Pons (tissue), 1 donor: Measurements from ENCODE around the gene TRIO.
A peak's percentile ranks its signal among the peaks of the same experiment; 100 is the strongest.

Source experiments
- DNase-seq: peaks from one replicate; pipeline ENCODE4 v3.0.0-alpha.2; 2016; ENCODE audit warnings: low spot score

The TRIO gene

DNA sequence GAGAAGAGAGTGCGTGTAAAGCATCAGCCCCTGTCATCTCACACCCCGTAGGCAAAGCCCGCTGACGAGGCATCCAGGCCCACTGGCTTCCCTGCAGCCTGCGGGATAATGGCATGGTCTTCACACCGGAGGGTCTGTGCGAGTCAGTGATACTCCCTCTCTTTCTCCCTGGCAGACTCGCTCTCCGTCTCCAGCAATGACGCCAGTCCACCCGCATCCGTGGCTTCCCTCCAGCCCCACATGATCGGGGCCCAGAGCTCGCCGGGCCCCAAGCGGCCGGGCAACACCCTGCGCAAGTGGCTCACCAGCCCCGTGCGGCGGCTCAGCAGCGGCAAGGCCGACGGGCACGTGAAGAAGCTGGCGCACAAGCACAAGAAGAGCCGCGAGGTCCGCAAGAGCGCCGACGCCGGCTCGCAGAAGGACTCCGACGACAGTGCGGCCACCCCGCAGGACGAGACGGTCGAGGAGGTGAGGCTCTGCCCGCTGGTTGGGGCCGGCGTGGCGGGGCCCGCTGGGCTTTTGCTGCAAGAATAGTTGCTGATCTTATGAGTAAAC is 317.8 kb downstream of the TRIO start:
- DNase-seq: no peak

DNA sequence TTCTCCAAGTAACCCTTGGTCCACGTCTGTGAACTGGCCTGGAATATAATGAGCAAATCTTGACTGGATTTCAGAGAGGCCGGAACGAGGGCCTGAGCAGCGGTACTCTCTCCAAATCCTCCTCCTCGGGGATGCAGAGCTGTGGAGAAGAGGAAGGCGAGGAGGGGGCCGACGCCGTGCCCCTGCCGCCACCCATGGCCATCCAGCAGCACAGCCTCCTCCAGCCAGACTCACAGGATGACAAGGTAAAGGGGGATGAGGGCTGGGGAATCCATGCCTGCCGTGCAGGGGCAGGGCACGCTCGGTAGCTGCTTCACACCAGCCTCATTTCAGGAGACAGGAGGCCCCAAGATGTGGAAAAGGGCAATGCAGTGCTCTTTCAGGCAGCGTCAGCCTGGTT is 319.5 kb downstream of the TRIO start:
- no peak for DNase-seq

DNA sequence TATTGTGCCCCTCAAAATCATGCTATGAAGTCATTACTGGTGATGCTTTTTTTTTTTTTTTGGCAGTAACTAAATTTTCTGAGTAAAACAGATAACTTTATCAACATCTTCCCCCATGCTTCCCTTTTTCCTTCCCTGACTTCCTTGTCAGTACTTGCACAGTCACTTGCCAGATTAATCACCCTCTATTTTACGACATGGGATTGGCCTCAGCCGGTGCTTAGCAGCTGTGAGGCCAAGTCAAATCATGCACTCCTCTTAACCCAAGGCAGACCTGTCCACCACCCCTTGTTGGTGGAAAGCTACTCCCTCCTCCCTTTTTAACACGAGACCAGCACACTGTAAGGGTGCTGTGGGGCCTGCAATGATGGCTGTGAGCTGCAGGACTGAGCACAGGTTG is 320.5 kb downstream of the TRIO start:
- no peak for DNase-seq

DNA sequence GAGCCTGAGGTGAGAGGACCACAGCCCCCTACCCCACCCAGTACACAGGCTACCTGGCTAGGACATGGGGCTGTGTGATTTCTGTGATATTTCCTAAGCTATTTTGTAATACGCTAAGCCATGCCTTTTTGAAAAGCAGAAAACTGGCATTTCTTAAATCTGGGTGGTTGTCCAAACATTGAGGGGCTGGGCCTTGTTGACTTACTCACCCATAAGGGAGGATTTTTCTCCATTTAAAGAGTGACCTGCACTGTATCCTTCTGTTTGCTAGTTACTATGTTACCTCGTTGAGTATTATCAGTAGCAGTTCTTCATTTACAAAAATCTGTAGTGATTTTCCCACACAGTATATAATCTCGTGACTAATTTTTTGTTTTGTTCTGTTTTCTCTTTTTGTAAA is 321.0 kb downstream of the TRIO start:
- DNase-seq: no peak

DNA sequence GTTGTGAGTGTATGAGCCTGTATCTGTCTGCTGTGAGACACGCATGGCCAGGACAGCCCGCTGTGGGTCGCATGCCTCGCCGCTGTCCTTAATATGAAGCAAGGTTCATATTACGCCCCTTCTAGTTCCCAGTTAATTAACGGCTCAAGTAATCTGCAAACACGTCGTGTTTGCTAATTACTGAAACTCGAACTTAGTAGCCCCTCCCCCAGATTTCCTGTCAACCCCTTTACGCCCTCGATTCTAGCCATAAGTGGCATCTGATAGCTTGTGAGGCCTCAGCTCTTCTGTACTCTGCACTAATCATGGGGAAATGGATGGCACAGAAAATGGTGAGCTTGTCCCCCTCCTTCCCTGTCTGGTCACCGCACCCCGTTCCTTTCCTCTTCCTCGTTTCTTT is 321.5 kb downstream of the TRIO start:
- DNase-seq: no peak

DNA sequence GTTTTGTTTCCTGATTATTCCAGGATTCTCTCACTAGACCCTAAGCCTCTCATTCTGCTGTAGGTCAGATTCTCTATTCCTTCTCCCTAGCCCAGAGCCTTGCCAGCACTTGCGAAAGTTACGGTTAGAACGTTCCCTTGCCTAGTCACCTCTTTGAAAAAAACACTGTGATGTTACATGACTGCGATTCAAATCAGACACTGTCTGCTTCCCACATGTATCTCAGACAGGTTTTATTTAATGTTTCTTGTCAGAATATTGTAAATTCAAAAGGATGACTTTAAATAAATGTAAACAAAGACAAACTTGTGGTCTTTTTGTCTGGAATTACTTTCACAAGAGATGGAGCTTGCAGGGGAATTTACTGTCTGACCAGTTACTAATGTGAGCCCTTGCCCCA is 322.0 kb downstream of the TRIO start:
- DNase-seq: no peak

DNA sequence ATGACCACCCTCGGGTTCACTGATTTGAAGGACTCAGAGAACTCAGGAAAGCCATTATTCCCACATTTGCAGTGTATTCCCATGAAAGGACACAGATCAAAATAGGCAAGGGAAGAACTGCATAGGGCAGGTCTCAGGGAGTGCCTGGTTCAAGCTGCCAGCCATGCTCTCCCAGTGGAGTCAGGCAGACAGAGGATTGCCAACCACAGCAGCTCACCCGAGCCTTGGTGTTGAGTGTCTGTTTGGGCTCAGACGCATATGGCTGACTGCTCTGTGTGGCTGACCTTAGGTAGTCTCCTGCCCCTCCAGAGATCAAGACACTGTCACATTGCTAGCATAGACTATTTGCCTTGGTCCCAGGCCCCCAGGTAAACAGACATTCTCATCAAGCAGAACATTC is 322.6 kb downstream of the TRIO start:
- DNase-seq: no peak

DNA sequence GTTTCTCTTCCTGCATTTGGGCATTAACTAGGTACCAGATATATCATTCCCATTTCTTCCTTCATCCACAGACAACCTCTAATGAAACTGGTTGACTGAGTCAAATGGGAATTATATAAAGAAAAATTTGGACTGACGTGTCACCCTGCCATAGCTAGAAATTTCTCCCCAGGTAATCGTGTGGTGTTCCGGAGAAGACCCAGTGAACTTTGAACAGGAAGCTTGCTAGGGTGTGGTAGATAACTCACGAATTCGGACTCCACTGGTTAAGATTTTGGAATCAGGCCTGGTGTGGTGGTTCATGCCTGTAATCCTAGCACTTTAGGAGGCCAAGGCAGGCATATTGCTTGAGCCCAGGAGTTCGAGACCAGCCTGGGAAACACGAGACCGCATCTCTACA is 324.1 kb downstream of the TRIO start:
- no peak for DNase-seq

DNA sequence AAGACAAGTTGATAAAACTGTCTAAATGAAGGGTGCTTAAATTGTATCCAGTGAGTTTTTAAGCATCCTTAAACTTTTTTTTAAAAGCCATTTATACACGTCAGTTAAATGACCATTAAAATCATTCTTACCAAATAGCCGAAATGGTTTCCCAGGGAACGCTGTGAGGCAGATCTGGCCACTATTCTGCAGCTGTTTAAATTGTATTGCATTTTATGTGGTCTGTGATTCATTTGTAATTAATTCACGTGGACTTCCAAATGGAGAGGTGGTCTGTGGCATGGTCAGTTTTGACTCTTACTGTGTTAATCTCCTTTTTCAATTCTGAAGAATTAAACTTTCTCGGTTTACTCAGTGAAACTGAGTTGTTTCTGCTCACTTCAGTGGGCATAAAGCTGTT is 324.7 kb downstream of the TRIO start:
- no peak for DNase-seq

DNA sequence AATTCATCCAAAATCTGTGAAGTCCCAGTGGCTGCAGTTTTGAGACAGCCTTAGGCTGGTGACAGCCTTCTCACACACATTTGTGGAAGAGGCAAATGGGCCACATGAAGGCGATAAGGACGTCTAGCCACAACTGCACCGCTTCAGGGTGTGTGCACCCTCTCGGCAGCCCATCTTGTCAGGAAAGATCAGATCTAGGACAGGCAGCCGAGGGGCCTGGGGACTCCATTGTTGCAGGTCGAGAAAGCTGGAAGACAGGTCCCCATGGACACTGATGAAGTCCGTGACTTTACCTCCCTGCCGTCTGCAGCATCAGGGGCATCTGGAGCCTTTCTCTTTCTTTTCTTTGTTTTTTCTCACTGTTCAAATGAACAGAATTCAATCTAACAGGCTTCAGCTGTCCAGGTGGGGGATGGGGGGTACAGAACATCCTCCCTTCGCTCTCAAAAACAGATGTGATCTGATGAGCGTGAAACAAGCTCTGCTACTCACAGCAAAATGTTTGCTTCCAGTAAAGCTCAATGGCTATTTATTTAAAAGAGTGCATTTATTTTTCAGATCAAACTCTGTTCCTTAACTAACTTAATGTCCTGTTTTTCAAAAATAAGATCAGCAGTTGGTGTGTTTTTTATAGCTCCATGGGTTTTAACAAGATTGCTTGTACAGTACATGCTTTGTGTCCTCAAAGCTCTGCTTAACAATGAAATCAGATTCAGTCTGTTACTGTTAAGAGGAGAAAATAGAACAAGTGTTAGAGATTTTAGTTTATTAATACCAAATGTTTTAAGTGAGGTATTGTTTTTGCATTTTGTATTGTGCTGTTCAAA is 326.6 kb downstream of the TRIO start:
- DNase-seq: peak; percentile 21

DNA sequence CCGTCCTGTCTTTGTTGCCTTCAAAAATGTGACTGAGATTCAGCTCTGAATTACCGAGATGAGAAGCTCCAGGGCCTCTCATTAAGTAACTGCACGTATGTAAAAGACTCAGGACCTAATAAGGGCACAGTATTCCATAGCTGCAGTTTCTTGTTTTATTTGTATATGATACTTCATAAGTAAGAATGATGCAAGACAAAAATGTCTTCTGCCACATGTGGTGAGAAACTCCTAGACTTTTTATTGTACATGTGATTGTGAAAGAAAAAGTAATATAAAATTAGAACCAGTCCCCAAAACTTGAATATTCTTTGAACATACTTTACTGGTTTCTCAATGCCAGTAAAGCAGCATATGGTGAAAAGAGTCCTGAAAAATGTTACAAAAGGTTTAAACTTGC is 328.4 kb downstream of the TRIO start:
- DNase-seq: no peak

DNA sequence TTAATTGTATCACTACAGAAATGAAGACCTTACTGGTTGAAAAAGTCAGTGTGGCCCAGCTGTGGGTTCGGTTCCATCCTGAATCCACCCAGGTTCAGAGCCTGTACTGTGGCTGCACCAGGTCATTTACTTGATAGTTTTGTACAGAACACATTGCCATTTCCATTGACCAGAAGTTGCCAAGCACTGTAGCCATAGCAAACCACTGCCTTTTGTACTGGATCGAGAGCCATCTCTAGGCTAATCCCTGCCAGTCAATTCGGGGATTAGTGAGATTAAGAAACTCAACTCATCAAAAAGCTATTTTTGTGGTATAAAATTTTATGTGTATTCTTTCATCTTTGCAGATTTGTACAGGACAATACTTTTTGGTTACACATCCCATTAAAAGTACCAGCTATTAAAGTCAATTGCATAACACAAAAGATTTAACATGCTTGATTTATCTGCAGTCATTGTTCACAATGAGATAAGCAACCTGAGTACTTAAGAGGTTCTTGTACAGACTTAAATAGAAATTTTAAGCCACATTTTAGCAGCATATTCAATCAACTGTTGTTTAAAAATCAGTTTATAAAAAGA is 329.9 kb downstream of the TRIO start:
- DNase-seq: no peak

DNA sequence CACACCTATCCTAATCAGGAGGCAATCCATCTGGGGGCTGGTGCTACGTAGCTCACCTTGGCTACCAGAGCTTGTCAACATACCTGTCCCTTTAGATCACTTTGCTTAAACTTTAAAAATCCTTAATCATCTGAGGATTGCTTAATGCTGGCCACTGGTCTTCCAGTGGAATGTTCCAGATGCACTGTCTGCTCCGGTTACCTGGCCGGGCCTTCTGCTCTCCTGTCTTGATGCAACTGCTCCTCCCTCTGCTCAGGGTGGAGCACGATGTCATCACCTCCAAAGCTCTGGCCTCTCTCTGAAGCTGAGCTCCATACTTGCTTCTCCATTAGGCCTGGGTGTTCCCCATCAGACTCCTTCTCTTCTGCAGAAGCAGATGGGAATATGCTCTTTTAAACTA is 331.9 kb downstream of the TRIO start:
- no peak for DNase-seq

DNA sequence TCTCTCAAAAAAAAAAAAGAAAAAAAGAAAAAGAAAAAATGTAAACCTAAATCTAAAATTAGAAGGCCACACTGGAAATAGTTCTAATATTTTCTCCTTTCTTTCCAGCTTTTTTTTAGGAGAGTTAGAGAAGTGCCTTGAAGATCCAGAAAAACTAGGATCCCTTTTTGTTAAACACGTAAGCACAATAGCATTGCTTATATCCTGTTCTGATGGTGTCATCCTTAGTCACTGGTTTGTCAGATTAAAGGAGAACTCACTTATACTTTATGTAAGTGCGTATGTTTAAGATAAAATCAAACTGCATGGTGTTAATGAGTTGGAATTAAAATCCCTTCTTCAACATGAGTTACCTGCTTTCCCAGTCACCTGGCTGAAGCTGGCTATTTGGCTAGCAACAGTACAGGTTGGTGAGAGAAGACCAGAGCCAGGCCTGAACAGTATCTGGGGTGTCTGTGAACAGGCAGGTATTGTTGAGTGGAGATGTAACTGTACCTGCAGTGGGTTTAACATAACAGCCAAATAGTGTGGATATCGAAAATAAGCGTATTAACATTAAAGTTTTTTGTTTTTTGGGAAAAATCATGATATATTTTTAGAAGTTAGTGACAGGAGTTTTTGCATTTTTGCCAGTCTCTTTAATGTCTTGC is 333.8 kb downstream of the TRIO start:
- no peak for DNase-seq

DNA sequence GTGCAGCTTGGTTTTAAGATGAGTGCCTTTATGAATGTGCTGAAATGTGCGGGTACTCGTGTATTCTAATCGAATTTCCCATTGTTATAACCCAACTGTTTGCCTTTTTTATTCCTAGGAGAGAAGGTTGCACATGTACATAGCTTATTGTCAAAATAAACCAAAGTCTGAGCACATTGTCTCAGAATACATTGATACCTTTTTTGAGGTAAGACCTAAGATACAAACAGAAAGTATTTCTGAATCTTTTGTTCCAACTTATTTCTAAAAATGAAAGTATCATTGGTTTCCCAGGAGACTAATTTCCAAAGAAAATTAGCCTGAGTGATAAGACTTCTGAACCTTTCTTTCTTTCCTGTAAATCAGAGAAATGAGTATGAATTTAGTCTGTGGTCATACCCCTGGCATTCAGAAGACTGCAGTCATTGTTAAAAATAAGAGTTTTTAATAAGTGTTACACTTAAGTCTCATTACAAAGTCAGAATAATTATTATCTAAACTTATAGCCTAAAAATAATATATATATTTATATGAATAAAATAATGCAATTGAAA is 336.1 kb downstream of the TRIO start:
- no peak for DNase-seq

DNA sequence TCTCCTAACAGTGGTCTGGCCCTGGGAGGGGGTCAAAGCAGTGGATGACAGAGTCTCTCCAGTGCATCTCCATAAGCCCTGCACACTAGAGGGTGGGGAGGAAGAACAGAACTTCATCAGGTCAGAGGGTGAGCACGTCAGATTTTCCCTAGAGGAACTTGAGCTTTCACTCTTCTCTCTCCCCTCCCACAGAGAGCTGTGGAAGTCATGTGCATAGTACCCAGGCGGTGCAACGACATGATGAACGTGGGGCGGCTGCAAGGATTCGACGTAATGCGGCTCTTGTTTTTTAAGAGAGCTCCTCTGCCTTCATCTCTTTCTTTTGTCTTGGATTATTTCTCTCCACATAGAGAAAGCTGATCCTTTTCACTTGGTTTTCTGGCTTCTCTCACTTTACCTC is 338.2 kb downstream of the TRIO start:
- no peak for DNase-seq

DNA sequence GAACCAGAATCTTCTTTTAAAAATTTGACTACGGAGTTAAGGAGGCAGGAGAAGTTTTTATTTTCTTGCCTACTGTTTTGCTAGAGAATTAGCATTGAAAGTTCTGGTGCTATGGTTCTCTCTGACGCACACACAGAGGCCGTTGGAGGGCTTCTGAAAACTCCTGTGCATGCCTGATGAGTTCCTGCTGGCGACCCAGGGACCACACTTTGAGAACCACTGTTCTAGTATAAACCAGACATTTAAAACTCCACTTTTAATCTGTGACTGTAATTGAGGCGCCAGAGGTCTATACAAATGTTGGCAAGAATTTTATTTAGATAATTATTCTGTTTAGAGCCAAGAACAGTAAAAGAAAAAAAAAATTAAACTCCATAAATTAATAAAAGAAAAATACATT is 338.9 kb downstream of the TRIO start:
- no peak for DNase-seq

DNA sequence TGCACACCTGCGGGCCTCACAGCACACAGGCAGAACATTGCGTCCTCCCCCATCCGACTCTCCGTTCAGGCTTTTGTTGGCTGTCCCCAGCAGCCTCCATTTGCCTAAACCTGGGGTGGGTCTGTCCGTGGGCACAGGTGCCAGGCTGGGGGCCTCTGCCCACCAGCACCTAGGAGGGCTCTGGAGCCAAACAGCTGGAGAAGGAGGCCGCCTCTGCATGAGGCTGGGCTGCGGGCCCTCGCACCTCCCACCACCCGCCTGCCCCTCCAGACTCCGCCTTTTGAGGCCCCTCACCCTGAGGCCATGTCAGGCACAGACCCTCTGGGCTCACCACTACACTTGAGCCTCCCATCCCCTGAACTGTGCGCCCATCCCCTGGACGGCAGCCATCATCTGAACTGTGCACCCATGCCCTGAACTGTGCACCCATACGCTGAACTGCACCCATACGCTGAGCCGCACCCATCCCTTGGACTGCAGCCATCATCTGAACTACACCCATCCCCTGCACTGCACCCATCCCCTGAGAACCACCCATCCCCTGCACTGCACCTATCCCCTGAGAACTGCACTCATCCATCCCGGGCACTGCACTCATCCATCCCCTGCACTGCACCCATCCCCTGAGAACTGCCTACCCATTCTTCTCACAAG is 340.5 kb downstream of the TRIO start:
- DNase-seq: no peak

DNA sequence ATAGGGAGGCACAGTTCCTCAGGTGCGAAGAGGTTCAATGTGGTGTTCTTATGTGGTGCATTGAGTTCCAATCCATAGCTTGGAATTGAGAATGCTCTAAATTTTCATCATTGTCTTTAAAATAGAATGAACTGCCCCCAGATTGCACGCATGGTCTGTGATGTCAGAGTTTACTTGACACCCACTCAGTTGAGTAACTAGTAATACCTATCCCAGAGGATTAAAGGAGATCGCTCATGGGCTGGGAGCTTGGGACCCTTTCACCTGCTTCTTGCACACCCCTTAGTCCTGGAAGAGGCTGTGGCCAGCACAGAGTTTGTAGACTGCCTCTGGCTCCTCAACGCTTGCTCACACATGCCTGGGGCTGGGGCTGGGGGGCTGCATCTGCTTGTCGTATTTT is 343.3 kb downstream of the TRIO start:
- DNase-seq: no peak

DNA sequence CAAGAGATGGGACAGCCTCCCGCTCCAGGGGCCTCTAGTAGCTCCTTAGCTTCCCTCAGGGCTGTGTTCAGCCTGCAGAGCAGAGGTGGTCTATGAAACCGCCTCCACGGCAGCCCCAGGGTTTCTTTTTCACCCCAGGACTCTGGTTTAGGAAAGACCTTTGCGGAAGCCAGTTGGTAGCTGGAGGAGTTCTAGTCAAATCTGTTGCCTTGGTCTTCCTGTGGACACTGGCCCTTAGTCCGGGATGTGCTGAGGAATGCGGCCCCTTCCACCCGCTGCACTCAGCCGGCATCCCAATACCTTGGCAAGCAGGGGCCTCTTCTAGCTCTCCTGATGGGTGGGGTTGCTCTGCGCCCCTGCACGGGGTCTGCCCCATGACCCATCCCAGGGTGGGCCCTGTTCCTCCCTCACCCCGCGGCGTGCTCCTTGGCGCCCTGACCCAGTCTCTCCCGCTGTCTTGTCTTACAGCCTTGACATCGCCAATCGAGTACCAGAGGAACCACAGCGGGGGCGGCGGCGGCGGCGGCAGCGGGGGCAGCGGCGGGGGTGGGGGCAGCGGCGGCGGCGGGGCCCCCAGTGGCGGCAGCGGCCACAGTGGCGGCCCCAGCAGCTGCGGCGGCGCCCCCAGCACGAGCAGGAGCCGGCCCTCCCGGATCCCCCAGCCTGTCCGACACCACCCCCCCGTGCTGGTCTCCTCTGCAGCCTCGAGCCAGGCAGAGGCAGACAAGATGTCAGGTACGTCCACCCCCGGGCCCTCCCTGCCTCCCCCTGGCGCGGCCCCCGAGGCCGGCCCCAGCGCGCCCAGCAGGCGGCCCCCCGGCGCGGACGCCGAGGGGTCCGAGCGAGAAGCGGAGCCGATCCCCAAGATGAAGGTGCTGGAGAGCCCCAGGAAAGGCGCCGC is 344.1 kb downstream of the TRIO start:
- DNase-seq: no peak

DNA sequence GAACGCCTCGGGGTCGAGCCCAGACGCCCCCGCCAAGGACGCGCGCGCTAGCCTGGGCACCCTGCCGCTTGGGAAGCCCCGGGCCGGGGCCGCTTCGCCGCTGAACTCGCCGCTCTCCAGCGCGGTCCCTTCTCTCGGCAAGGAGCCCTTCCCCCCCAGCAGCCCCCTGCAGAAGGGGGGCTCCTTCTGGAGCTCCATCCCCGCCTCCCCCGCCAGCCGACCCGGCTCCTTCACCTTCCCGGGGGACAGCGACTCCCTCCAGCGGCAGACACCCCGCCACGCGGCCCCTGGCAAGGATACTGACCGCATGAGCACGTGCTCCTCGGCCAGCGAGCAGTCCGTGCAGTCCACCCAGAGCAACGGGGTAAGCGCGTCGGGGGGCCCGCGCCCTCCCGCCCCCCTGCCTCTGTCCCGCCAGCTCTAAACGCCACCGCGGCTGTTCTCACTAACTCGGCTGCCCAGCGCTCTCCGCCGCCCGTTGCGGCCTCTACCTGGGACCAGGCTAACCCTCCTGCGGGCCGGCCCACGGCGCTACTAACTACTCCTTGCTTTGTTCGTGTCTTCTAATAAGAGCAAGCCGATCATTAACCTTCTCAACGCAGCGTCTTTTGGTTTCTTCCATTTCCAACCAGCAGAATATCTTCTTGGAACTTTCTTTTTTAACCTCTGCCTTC is 344.9 kb downstream of the TRIO start:
- no peak for DNase-seq
